Fibroblast of mammary gland (primary cell): Measurements from ENCODE around the gene ZCWPW1.
A peak's percentile ranks its signal among the peaks of the same experiment; 100 is the strongest.

Experiments used
- DNase-seq: peaks from one replicate; pipeline ENCODE4 v3.0.0-alpha.2; 2010; ENCODE audit warnings: low read depth
- H3K4me3 ChIP-seq: 2 replicates; pipeline ENCODE4 v1.5.1; 2011; ENCODE audit warnings: low read depth, mild to moderate bottlenecking, low read length, moderate library complexity; ENCODE audit not compliant: control insufficient read depth
- CTCF ChIP-seq: conservative IDR thresholded peaks from 2 replicates; pipeline ENCODE4 v1.5.1; 2011; ENCODE audit warnings: low read depth, low read length, inconsistent platforms; ENCODE audit not compliant: control insufficient read depth, insufficient read depth

The ZCWPW1 gene

GRCh38 chr7:100411101-100411500 is 17.4 kb downstream of the ZCWPW1 start:
- TF ChIP-seq CTCF = no peak
- no peak overlapping the region for H3K4me3 ChIP-seq
- no peak for DNase-seq

GRCh38 chr7:100407285-100408180 is 21.0 kb downstream of the ZCWPW1 start:
- peak; percentile 82 for DNase-seq
- H3K4me3 ChIP-seq = no peak overlapping the region
- TF ChIP-seq CTCF = peak; percentile 76

- no peak for TF ChIP-seq CTCF
- H3K4me3 ChIP-seq = no peak overlapping the region
- DNase-seq = peak; percentile 39
Observed at GRCh38 chr7:100406767-100407166, 21.7 kb downstream of the ZCWPW1 start.

GRCh38 chr7:100402241-100402640 is 26.3 kb downstream of the ZCWPW1 start:
- DNase-seq = no peak
- TF ChIP-seq CTCF = no peak

GRCh38 chr7:100401811-100402210 is 26.7 kb downstream of the ZCWPW1 start:
- no peak for DNase-seq
- no peak for TF ChIP-seq CTCF

More at GRCh38 chr7:100402241-100402640, 26.3 kb downstream of the ZCWPW1 start:
- H3K4me3 ChIP-seq = no peak overlapping the region

GRCh38 chr7:100400656-100401055 is 27.8 kb downstream of the ZCWPW1 start:
- TF ChIP-seq CTCF = no peak
- H3K4me3 ChIP-seq = no peak overlapping the region
- DNase-seq = no peak

More at GRCh38 chr7:100401811-100402210, 26.7 kb downstream of the ZCWPW1 start:
- H3K4me3 ChIP-seq = no peak overlapping the region
